ENCODE results near the gene UBASH3A.
A peak's percentile ranks its signal among the peaks of the same experiment; 100 is the strongest.
"Not testable (repeated sequence)": the region's sequence is repeated elsewhere in the genome, so short reads cannot be mapped to it uniquely, and the experiment has no call there.

Gene UBASH3A

DNA sequence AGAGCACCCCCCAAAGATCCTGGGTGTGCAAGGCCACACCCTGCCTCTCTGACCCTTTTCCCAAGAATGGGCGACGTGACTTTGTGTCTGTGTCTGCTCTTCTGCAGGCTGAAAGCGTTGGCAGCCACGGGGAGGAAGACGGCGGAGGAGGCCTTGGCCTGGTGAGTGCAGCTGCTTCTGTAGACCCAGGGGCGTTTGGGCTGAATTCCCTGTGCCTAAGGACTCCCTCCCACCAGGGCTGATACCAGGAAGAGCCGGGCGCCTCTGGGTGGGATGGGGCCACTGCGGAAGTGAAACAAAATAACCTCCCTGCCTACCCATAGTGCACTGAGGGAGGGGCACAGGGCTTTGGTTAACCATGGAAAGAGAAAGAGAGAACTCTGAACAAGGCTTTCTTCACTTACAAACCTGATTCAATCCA is 2.5 kb downstream of the UBASH3A start:
- TF ChIP-seq, protein P1, sequence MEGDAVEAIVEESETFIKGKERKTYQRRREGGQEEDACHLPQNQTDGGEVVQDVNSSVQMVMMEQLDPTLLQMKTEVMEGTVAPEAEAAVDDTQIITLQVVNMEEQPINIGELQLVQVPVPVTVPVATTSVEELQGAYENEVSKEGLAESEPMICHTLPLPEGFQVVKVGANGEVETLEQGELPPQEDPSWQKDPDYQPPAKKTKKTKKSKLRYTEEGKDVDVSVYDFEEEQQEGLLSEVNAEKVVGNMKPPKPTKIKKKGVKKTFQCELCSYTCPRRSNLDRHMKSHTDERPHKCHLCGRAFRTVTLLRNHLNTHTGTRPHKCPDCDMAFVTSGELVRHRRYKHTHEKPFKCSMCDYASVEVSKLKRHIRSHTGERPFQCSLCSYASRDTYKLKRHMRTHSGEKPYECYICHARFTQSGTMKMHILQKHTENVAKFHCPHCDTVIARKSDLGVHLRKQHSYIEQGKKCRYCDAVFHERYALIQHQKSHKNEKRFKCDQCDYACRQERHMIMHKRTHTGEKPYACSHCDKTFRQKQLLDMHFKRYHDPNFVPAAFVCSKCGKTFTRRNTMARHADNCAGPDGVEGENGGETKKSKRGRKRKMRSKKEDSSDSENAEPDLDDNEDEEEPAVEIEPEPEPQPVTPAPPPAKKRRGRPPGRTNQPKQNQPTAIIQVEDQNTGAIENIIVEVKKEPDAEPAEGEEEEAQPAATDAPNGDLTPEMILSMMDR (IDR thresholded peaks at IDR 0.05; ENCODE audit: low read length, missing control alignments): no peak
- no peak overlapping the region for H3K4me3 ChIP-seq (replicated peaks; ENCODE audit: low read depth, low read length)
- DNase-seq (ENCODE audit: low read depth): no peak

DNA sequence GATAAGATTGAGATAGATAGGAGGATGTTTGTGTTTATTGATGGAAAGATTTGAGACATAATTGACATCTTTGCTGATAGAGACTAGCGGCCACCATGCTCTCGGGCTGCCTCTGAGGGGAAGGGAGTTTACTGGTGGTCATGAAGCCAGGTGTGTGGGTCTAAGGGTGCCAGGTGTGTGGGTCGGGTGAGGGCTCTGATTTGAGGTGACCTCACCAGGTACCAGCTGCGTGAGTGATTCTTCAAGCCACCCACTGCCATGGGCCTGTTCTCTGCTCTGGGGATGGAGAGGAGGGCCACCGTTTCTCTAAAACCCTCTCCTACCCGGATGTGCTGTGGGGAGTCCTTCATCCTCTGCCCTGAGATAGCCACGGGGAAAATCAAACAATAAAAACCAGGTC is 3.2 kb downstream of the UBASH3A start:
- DNase-seq (ENCODE audit: low read depth): no peak
- TF ChIP-seq, protein P1 (IDR thresholded peaks at IDR 0.05; ENCODE audit: low read length, missing control alignments): no peak
- no peak overlapping the region for H3K4me3 ChIP-seq (replicated peaks; ENCODE audit: low read depth, low read length)

DNA sequence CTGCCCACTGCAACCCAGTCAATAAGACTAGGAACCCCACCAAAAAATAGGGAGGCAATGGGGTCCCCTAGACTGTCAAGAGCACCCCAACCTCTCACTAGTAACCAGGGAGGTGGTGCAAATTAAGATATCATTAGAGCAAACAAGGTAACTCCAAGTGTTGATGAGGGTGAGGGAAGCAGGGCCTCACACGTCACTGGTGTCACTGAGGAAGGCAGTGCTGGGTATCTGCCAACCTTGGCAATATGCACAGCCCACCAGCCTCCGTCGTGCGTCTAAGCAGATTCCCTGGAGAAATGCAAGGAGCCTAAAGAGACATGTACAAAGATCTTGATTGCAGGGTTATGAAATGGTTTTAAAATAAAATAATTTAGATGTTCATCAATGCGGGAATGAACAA is 3.8 kb downstream of the UBASH3A start:
- TF ChIP-seq, protein P1 (IDR thresholded peaks at IDR 0.05; ENCODE audit: low read length, missing control alignments): no peak
- H3K4me3 ChIP-seq (replicated peaks; ENCODE audit: low read depth, low read length): no peak overlapping the region
- no peak for DNase-seq (ENCODE audit: low read depth)

DNA sequence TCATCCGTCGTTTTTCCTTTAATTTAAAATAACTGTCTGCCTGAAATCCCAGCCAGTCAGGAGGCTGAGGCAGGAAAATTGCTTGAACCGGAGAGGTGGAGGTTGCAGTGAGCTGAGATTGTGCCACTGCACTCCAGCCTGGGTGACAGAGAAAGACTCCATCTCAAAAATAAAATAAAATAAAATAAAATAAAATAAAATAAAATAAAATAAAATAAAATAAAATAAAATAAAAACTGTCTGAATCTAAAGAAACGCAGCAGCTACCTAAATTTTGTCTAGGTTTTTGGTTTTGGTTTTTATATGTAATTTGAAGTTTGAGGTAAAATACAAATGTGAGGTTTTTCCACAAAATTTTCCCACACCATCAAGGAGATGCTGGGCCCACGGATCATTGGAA is 5.0 kb downstream of the UBASH3A start:
- not testable (repeated sequence) for DNase-seq (ENCODE audit: low read depth); H3K4me3 ChIP-seq (replicated peaks; ENCODE audit: low read depth, low read length)

DNA sequence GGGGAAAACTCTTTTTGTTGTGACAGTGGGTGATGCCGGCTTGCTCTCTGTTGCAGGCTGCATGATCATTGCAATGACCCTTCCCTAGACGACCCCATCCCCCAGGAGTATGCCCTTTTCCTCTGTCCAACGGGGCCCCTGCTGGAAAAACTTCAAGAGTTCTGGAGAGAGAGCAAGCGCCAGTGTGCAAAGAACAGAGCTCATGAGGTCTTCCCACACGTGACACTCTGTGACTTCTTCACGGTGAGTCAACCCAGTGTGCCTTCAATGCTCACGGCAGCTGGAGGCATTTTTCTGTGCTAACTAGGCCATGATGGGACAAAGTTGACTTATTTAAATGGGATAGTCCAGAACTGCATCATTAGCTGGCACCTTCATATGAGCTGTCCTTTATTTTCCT is 5.7 kb downstream of the UBASH3A start:
- no peak for DNase-seq (ENCODE audit: low read depth)
- TF ChIP-seq, protein P1 (IDR thresholded peaks at IDR 0.05; ENCODE audit: low read length, missing control alignments): no peak
- no peak overlapping the region for H3K4me3 ChIP-seq (replicated peaks; ENCODE audit: low read depth, low read length)

DNA sequence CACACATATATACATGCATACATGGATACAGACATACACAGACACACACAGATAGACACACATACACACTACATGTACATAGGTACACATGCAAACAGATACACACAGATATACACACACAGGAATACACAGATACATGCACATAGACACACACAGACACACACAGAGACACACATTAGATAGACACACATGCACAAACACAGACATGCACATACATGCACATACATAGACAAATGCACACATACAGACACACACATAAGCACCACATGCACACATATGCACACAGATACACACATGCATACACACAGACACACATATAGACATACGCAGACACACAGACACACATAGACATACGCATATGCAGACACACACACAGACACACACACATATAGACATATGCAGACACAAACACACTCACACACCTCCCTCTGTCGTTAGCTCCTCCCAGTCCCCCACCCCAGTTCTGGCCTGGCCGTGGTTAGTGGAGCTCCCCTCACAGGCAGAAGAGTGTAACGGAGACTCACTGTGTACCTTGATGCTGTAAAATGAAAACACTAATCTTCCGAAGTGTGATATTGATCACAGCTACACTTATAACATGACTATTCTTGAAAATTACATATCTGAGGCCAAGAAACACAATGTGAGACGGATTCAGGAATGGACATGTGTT is 7.6 kb downstream of the UBASH3A start:
- no peak overlapping the region for H3K4me3 ChIP-seq (replicated peaks; ENCODE audit: low read depth, low read length)
- no peak for DNase-seq (ENCODE audit: low read depth)
- TF ChIP-seq, protein P1 (IDR thresholded peaks at IDR 0.05; ENCODE audit: low read length, missing control alignments): no peak

DNA sequence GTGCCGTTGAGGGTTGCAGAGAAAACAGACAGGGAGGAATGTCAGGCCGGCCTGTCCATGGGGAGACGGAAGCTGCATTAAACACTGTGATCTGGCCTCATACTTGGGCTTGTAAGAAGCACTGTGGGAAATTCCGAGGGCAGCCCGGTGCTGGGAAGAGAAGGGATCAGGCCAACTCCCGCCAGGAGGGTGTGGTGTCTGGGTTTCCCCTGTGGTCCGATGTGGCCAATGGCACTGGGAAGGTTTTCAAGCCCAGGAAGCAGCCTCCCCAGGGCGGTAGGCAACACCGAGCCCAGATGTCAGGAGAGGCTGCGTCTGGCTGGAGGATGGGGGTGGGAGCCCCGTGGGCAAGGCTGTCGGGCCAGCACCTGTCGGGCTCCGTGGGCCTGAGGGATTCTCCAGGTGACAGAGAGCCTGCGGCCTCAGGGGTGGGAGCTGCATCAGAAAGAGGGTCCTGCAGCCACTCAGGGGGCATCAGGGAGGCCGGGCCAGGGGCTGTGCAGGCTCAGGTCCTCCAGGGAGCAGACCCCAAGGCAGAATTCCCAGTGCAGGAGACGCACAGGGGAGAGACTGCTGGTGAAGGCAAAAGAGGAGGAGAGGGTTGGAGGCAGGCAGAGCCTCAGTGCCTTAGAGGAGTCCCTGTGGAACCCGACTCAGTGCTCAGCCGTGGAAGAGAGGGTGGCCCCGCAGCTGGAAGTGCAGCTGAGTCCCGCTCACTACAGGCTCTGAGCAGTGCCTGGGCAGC is 8.4 kb downstream of the UBASH3A start:
- no peak overlapping the region for H3K4me3 ChIP-seq (replicated peaks; ENCODE audit: low read depth, low read length)
- peak; percentile 4 for DNase-seq (ENCODE audit: low read depth)
- TF ChIP-seq, protein P1 (IDR thresholded peaks at IDR 0.05; ENCODE audit: low read length, missing control alignments): no peak

All from fibroblast of pulmonary artery (primary cell).